Choroid plexus epithelial cell (primary cell): Measurements from ENCODE around the gene TEPSIN.
A peak's percentile ranks its signal among the peaks of the same experiment; 100 is the strongest.

Experiments
- DNase-seq: peaks from one replicate; pipeline ENCODE4 v3.0.0-alpha.2; 2010; ENCODE audit warnings: low read depth
- H3K4me3 ChIP-seq: 2 replicates; pipeline ENCODE4 v1.5.1; 2011; ENCODE audit warnings: low read depth, mild to moderate bottlenecking, control low read depth, low read length, moderate library complexity
- CTCF ChIP-seq: conservative IDR thresholded peaks from 2 replicates; pipeline ENCODE4 v1.5.1; 2011; ENCODE audit warnings: low read depth, mild to moderate bottlenecking, control low read depth, inconsistent platforms, low read length, moderate library complexity

The TEPSIN gene

GRCh38 chr17:81285179-81285878, 46.5 kb upstream of the TEPSIN start:
- peak overlapping the region; percentile 58 for H3K4me3 ChIP-seq
- TF ChIP-seq CTCF, result no peak
- DNase-seq, result peak; percentile 71

GRCh38 chr17:81282876-81283275, 44.0 kb upstream of the TEPSIN start:
- no peak for DNase-seq
- H3K4me3 ChIP-seq, result no peak overlapping the region
- TF ChIP-seq CTCF, result no peak

- no peak for TF ChIP-seq CTCF
- DNase-seq, result no peak
- no peak overlapping the region for H3K4me3 ChIP-seq
These were observed 43.3 kb upstream of the TEPSIN start for GRCh38 chr17:81282141-81282540.

GRCh38 chr17:81280571-81280970, 41.7 kb upstream of the TEPSIN start:
- H3K4me3 ChIP-seq, result no peak overlapping the region
- TF ChIP-seq CTCF, result no peak
- no peak for DNase-seq

GRCh38 chr17:81279278-81280275, 40.7 kb upstream of the TEPSIN start:
- H3K4me3 ChIP-seq, result no peak overlapping the region
- no peak for DNase-seq
- TF ChIP-seq CTCF, result no peak

- DNase-seq, result no peak
- no peak for TF ChIP-seq CTCF
- H3K4me3 ChIP-seq, result no peak overlapping the region
These were observed 40.0 kb upstream of the TEPSIN start for GRCh38 chr17:81278831-81279230.
